Measurements from ENCODE around the gene ZNF275. TPM values are rescaled to one million over a fixed set of nuclear protein-coding genes. Genes with fewer than 3 reads are reported as not detected.

The ZNF275 gene
- total RNA-seq, 3 donors from 2014 or later (not counting 1 experiment from before 2014, with no cell fraction given) = 9.1 to 17.4 (median 17.3) TPM

DNA sequence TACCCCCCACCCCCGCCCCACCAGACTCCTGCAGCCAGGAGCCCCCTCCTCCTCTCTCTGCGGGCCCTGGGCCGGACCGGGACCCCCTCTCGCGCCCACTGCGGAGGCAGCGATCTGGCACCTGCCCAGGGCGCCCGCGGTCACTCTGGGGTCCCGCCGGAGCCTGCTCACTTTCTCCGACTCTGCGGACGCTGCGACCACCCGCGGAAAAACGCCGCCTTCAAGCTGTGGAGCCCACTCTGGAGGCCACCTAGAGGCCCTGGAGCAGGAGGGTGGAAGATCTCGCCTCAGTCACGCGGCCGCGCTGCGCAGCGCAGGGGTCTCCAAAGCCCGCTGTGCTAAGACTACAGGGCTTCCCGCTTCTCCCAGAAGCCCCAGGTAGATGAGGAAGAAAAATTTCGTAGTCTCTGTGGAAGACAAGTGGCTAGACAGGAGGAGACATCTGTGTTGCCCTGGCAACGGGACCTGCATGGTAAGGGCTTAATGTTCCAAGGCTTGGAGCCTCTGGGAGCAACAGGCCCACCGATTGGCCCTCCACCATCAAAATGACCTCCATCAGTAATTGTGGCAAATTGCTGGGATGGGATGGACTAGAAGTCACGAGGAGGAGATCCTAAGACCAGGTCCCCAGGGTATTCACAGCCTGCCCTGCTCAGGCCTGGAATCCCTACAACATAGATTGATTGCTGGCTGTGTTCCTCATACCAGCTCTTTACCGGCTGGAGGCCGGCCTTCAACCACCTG, 12.4 kb upstream of the ZNF275 start, which contains the start of gene PNMA6F:
TSS of gene PNMA6F (minus strand) at position 387 of the 744 bp plus-strand sequence. CDS start 1,093 bp downstream, outside the sequence.
- peaks cover 2% of the 10 kb centered on the region for H3K27me3 ChIP-seq (ENCODE audit: control insufficient read depth, insufficient read depth, low read length)
- no peaks in the 10 kb centered on the region for H3K9me3 ChIP-seq (ENCODE audit: control insufficient read depth, insufficient read depth, low read length)
- no peaks in the 10 kb centered on the region for H3K4me1 ChIP-seq (ENCODE audit: control insufficient read depth, insufficient read depth, low read length)
- peaks cover 17 to 39% of the 10 kb centered on the region in 2 donors for H3K27me3 Mint-ChIP-seq (ENCODE audit: low read depth in 2 of 2)
- H3K27ac Mint-ChIP-seq = no peak within 1 kb of the TSS
- no peaks in the 10 kb centered on the region for H3K36me3 ChIP-seq (ENCODE audit: control insufficient read depth, insufficient read depth, low read length)
- TF ChIP-seq, protein P1, sequence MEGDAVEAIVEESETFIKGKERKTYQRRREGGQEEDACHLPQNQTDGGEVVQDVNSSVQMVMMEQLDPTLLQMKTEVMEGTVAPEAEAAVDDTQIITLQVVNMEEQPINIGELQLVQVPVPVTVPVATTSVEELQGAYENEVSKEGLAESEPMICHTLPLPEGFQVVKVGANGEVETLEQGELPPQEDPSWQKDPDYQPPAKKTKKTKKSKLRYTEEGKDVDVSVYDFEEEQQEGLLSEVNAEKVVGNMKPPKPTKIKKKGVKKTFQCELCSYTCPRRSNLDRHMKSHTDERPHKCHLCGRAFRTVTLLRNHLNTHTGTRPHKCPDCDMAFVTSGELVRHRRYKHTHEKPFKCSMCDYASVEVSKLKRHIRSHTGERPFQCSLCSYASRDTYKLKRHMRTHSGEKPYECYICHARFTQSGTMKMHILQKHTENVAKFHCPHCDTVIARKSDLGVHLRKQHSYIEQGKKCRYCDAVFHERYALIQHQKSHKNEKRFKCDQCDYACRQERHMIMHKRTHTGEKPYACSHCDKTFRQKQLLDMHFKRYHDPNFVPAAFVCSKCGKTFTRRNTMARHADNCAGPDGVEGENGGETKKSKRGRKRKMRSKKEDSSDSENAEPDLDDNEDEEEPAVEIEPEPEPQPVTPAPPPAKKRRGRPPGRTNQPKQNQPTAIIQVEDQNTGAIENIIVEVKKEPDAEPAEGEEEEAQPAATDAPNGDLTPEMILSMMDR (IDR thresholded peaks at IDR 0.05) = no peak
- no peak within 1 kb of the TSS for H3K27ac ChIP-seq (ENCODE audit: low read length)
- 37% methylated on average over 35 of the region's 36 CpGs for WGBS (ENCODE audit: insufficient coverage)
- H3K4me1 Mint-ChIP-seq = no peaks in the 10 kb centered on the region
- intact Hi-C loops (cut with micrococcal nuclease) = no loop called here
- no peak for ATAC-seq
- no peak within 1 kb of the TSS for H3K4me3 Mint-ChIP-seq
- H3K9me3 Mint-ChIP-seq = no peaks in the 10 kb centered on the region
- no peaks in the 10 kb centered on the region for H3K36me3 Mint-ChIP-seq
- no peak for DNase-seq
- no peak within 1 kb of the TSS for H3K4me3 ChIP-seq (ENCODE audit: low read length)

DNA sequence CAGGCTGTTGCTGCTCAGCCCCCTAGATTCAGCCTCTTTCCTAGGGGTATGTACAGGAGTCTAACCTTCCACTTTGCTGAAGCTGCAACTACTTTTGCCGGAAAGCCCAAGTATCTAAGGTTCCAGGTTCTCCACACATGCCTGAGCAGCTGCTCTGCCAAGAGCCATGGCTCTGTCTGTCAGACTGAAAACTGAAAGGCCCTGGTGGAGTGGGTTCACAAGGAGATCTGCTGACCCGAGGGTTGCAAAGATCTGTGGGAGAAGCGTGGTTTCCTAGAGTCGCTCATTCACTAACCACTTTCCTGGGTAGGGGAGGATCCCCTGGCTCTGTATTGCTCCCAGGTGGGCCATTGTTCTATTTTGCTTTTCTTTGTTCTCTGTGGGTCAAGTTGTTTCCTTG, 6.4 kb upstream of the ZNF275 start:
- Mint-ChIP-seq H3K9me3 (no peaks in the 10 kb centered on the region), H3K4me3 (no peak overlapping the region), H3K27me3 (ENCODE audit: low read depth in 2 of 2) (peaks cover 33 to 71% of the 10 kb centered on the region in 2 donors), H3K27ac (no peak overlapping the region), H3K36me3 (no peaks in the 10 kb centered on the region), H3K4me1 (no peaks in the 10 kb centered on the region)
- ATAC-seq (no peak), DNase-seq (no peak)
- intact Hi-C loops (cut with micrococcal nuclease) = no loop called here
- H3K4me1 ChIP-seq (ENCODE audit: control insufficient read depth, insufficient read depth, low read length) = no peaks in the 10 kb centered on the region
- H3K9me3 ChIP-seq (ENCODE audit: control insufficient read depth, insufficient read depth, low read length) = no peaks in the 10 kb centered on the region
- no peaks in the 10 kb centered on the region for H3K27me3 ChIP-seq (ENCODE audit: control insufficient read depth, insufficient read depth, low read length)
- TF ChIP-seq, protein P1 (IDR thresholded peaks at IDR 0.05) = no peak
- 50% methylated on average over 2 of the region's 4 CpGs for WGBS (ENCODE audit: insufficient coverage)
- H3K36me3 ChIP-seq (ENCODE audit: control insufficient read depth, insufficient read depth, low read length) = no peaks in the 10 kb centered on the region
- H3K4me3 ChIP-seq (ENCODE audit: low read length) = no peak overlapping the region
- no peak overlapping the region for H3K27ac ChIP-seq (ENCODE audit: low read length)

DNA sequence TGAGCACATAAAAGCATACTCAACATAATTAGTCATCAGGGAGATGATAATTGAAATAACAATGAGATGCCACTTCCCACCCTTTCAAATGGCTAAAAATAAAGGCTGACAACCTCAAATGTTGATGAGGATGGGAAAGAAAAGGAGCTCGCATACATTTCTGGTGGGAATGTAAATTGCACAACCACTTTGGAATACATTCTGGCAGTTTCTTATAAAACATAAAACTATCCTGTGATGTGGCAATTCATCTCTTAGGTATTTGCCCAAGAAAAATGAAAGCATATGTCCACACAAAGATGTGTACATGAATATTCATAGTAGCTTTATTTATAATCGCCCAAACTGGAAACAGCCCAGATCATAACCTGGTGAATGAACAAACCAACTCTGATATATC, 687 bp upstream of the ZNF275 start:
- no peaks in the 10 kb centered on the region for H3K27me3 ChIP-seq (ENCODE audit: control insufficient read depth, insufficient read depth, low read length)
- Mint-ChIP-seq H3K36me3 (no peaks in the 10 kb centered on the region), H3K27ac (peak overlapping the region in 1 of 2 donors; percentile 57), H3K27me3 (ENCODE audit: low read depth in 2 of 2) (peaks cover 5 to 23% of the 10 kb centered on the region in 2 donors), H3K9me3 (no peaks in the 10 kb centered on the region), H3K4me3 (peak overlapping the region; percentile 84), H3K4me1 (peaks cover 5 to 13% of the 10 kb centered on the region in 2 donors)
- ATAC-seq (no peak), DNase-seq (no peak)
- H3K36me3 ChIP-seq (ENCODE audit: control insufficient read depth, insufficient read depth, low read length) = peaks cover 1% of the 10 kb centered on the region
- H3K27ac ChIP-seq (ENCODE audit: low read length) = no peak overlapping the region
- H3K4me1 ChIP-seq (ENCODE audit: control insufficient read depth, insufficient read depth, low read length) = peaks cover 19% of the 10 kb centered on the region
- whole genome bisulfite sequencing (ENCODE audit: insufficient coverage) = no CpG with 5 or more reads among the region's 2 CpGs
- TF ChIP-seq, protein P1 (IDR thresholded peaks at IDR 0.05) = no peak
- intact Hi-C loops (cut with micrococcal nuclease) = loop anchor here (5.0 kb wide), 1 partner anchor 174 kb away; no protein-coding TSS in a partner anchor
- no peaks in the 10 kb centered on the region for H3K9me3 ChIP-seq (ENCODE audit: control insufficient read depth, insufficient read depth, low read length)
- no peak overlapping the region for H3K4me3 ChIP-seq (ENCODE audit: low read length)
